ENCODE data around the gene GSDME. TPM values are rescaled to one million over a fixed set of nuclear protein-coding genes. Genes with fewer than 3 reads are reported as not detected.
A peak's percentile ranks its signal among the peaks of the same experiment; 100 is the strongest.

GSDME gene
- total and polyA plus RNA-seq, 7 donors: 1.6 to 11.9 (median 7.1) TPM

- Histone ChIP-seq H3K9me3 (no peaks in the 10 kb centered on the region), H3K4me3 (no peak overlapping the region), H3K36me3 (no peaks in the 10 kb centered on the region), H3K27ac (no peak overlapping the region), H3K4me1 (peaks cover 0 to 4% (median 0%) of the 10 kb centered on the region in 4 donors), H3K27me3 (no peaks in the 10 kb centered on the region)
- no peak for DNase-seq
- intact Hi-C loops (cut with DNase I): no loop called here
- 94 to 95% methylated on average over 13 of the region's 13 CpGs for WGBS, 2 donors
- TF ChIP-seq EP300 (IDR thresholded peaks at IDR 0.05) (no peak), CTCF (IDR thresholded peaks at IDR 0.05) (no peak), POLR2AphosphoS5 (IDR thresholded peaks at IDR 0.05) (no peak), POLR2A (IDR thresholded peaks at IDR 0.05) (no peak)
These were observed 32.6 kb downstream of the GSDME start for GRCh38 chr7:24724451-24725190.

- Histone ChIP-seq H3K27me3 (no peaks in the 10 kb centered on the region), H3K4me1 (no peaks in the 10 kb centered on the region), H3K4me3 (no peak overlapping the region), H3K36me3 (no peaks in the 10 kb centered on the region), H3K9me3 (no peaks in the 10 kb centered on the region), H3K27ac (no peak overlapping the region)
- intact Hi-C loops (cut with DNase I): no loop called here
- DNase-seq: no peak
- 71 to 81% methylated on average over 5 of the region's 5 CpGs for WGBS, 2 donors
- TF ChIP-seq POLR2A (IDR thresholded peaks at IDR 0.05): no peak
- TF ChIP-seq CTCF (IDR thresholded peaks at IDR 0.05): no peak
- TF ChIP-seq POLR2AphosphoS5 (IDR thresholded peaks at IDR 0.05): no peak
- TF ChIP-seq EP300 (IDR thresholded peaks at IDR 0.05): no peak
These were observed 34.1 kb downstream of the GSDME start for GRCh38 chr7:24723178-24723530.

- Histone ChIP-seq H3K27ac (no peak overlapping the region), H3K4me3 (no peak overlapping the region), H3K9me3 (no peaks in the 10 kb centered on the region), H3K4me1 (no peaks in the 10 kb centered on the region), H3K36me3 (no peaks in the 10 kb centered on the region), H3K27me3 (no peaks in the 10 kb centered on the region)
- intact Hi-C loops (cut with DNase I): no loop called here
- TF ChIP-seq EP300 (IDR thresholded peaks at IDR 0.05): no peak
- peak in 1 of 4 experiments; percentile 9 for TF ChIP-seq CTCF (IDR thresholded peaks at IDR 0.05)
- DNase-seq: no peak
- WGBS, 2 donors: 84 to 87% methylated on average over 19 of the region's 19 CpGs
These were observed 34.7 kb downstream of the GSDME start for GRCh38 chr7:24722386-24723177.

- no peaks in the 10 kb centered on the region for H3K4me1 ChIP-seq
- TF ChIP-seq CTCF (IDR thresholded peaks at IDR 0.05) (no peak), POLR2A (IDR thresholded peaks at IDR 0.05) (no peak), POLR2AphosphoS5 (IDR thresholded peaks at IDR 0.05) (no peak), EP300 (IDR thresholded peaks at IDR 0.05) (no peak)
- WGBS, 2 donors: 18 to 67% methylated on average over 10 of the region's 10 CpGs
- no peaks in the 10 kb centered on the region for H3K27me3 ChIP-seq
- H3K27ac ChIP-seq: no peak overlapping the region
- H3K4me3 ChIP-seq: no peak overlapping the region
- H3K9me3 ChIP-seq: no peaks in the 10 kb centered on the region
- no peak for DNase-seq
- no peaks in the 10 kb centered on the region for H3K36me3 ChIP-seq
- intact Hi-C loops (cut with DNase I): no loop called here
These were observed 35.7 kb downstream of the GSDME start for GRCh38 chr7:24721481-24722001.
